AG09319 (cell line): Measurements from ENCODE around the gene HOXA7.

Source experiments
- DNase-seq: peaks from one replicate; pipeline ENCODE4 v3.0.0-alpha.2; 2010; ENCODE audit warnings: low read depth; ENCODE audit errors: extremely low read depth
- TF ChIP-seq, protein P1 (sequence below): IDR thresholded peaks from 2 replicates; pipeline ENCODE4 v1.5.1; 2011; ENCODE audit warnings: low read depth, mild to moderate bottlenecking, inconsistent platforms, low read length, moderate library complexity

The HOXA7 gene

DNA sequence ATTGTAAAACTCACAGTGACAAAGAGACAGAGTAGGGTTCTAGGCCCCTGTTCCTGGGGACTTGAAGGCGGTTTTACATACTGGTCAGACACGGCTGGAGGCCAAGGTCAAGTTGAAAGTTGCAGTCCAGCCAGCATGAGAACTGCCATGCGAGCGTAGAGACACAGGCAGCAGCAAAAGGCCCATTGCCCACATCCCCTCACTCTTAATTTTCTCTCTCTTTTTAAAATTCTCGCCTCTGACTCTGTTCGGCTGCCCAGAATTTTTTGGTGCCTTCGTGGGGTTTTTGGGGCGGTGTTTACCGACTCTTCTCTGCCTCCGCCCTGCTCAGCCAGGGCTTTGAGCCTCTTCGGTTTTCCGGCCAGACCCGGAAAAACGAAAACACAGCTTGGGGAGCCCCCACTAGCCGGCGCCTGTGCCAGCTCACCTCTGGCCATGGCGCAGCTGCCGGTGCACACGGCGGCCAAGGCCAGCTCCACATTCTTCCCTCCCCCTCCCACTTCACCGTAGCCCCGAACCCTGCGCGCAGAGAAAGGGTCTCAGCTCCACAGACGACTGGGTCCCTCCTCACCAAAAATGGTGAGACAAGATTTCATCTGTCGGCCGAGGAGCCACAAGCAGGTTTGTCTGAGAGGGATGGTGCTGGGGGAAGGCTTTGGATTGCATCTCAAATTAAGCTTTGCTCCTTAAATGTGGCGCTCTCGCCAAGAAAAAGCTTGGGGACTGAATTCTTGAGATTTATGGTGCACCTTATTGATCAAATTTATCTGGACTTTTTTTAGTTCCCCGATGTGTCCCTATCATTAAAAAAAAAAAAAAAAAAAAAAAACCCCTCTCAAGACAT is 45.8 kb upstream of the HOXA7 start:
- TF ChIP-seq, protein P1, sequence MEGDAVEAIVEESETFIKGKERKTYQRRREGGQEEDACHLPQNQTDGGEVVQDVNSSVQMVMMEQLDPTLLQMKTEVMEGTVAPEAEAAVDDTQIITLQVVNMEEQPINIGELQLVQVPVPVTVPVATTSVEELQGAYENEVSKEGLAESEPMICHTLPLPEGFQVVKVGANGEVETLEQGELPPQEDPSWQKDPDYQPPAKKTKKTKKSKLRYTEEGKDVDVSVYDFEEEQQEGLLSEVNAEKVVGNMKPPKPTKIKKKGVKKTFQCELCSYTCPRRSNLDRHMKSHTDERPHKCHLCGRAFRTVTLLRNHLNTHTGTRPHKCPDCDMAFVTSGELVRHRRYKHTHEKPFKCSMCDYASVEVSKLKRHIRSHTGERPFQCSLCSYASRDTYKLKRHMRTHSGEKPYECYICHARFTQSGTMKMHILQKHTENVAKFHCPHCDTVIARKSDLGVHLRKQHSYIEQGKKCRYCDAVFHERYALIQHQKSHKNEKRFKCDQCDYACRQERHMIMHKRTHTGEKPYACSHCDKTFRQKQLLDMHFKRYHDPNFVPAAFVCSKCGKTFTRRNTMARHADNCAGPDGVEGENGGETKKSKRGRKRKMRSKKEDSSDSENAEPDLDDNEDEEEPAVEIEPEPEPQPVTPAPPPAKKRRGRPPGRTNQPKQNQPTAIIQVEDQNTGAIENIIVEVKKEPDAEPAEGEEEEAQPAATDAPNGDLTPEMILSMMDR = no peak
- no peak for DNase-seq

DNA sequence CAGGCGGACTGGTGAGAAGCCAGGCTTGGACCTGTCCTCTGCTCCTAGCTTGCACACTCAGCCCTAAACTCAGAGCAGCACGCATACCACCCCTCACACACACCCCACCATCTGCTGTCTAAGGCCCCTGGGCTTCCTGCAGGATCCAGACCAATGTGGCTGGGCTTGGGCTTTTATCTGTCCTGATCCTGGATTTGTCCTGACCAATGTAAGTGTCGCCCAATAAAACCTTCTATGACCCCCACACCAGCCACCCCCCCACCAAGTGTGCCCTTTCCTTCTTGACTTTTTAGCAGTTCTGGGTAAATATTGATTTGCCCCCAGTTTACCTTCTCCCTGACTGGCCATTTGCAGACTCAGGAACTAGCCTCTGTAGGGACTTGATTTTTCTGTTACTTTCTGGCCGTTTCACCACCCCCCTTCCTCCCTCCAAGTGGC is 45.1 kb upstream of the HOXA7 start:
- DNase-seq = no peak
- TF ChIP-seq, protein P1 = no peak

DNA sequence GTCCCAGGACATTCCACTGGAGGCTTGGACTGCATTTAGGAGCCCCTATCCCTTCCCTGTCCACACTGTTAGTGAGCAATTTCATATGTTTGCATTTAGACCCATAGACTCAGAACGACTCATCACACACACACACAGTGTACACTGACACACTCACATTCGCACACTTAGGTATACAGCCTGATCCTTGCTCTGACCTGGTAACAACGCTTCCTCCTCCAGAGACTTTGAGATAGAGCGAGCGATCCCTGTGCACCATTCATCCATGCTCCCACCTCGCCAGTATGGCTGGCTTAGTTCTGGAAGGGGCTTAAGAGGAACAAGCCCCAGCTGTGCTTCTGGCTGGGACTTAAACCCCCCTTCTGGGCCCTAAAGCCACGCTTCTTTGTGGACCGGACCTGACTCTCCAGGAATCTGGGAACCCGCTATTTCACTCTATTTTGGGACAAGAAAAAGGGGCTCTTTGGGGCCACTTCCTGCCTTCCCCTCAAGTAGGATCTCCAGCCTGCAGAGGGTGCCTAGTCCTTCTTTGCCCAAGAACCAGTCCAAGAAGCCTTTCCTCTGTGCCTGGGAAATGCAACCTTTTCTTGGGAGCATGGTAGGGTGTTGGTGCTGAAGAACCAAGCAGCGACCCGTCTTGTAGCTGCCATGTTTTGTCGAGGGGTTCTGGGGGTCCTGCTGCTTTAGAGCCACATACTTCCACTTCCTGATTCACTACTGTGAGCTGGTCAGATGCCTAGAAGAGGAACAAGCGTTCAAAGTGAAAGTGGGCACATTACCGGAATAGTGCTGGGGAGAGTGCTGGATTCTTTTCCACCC is 44.5 kb upstream of the HOXA7 start:
- TF ChIP-seq, protein P1 = no peak; the same call in 1 of the 2 replicates
- no peak for DNase-seq

DNA sequence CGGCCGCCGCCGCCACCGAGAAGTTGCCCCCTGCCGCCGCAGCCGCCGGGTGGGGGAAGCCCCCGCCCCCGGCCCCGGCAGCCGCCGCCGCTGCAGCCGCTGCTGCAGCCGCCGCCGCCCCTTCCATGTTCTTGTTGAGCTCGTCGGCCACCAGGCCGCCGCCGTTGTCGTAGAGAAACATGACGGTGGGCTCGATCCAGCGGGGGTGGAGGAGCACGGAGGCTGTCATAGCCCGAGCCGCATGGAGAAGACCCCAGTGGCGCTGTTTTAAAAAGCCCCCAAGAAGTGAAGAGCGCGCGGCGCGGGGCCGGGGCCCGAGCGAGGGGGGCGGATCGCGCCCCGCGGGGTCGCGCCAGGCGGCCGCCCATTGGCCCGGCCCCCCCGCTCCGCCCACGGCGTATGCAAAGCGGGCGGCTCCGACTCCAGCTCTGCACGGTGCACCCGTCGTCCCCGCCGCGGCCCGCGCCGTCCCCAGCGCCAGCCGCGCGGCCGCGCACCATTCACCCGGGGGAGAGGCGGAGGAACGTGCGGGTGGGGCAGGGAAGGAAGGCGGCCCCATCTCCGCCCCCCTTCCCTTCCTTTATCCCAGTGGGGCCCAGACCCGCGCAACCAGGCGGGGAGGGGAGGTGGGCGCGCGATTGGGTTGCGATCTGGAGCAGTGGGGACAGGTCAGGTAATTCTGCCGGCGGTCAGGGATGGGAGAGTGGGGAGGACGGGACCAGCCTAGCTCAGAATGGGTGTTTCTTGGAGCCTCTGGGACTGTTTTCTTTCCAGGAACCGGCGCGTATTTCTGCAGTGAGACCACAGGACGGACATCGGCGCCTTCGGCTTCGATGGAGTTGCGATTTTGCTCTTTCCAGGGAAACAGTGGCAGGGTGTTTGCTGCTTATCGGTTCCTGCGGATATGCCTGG is 43.6 kb upstream of the HOXA7 start, which contains the start of gene HOXA13:
Gene HOXA13 (minus strand): TSS at position 243 of the 912 bp plus-strand sequence. CDS start 14 bp downstream, at position 229.
- TF ChIP-seq, protein P1 = no peak
- no peak for DNase-seq

DNA sequence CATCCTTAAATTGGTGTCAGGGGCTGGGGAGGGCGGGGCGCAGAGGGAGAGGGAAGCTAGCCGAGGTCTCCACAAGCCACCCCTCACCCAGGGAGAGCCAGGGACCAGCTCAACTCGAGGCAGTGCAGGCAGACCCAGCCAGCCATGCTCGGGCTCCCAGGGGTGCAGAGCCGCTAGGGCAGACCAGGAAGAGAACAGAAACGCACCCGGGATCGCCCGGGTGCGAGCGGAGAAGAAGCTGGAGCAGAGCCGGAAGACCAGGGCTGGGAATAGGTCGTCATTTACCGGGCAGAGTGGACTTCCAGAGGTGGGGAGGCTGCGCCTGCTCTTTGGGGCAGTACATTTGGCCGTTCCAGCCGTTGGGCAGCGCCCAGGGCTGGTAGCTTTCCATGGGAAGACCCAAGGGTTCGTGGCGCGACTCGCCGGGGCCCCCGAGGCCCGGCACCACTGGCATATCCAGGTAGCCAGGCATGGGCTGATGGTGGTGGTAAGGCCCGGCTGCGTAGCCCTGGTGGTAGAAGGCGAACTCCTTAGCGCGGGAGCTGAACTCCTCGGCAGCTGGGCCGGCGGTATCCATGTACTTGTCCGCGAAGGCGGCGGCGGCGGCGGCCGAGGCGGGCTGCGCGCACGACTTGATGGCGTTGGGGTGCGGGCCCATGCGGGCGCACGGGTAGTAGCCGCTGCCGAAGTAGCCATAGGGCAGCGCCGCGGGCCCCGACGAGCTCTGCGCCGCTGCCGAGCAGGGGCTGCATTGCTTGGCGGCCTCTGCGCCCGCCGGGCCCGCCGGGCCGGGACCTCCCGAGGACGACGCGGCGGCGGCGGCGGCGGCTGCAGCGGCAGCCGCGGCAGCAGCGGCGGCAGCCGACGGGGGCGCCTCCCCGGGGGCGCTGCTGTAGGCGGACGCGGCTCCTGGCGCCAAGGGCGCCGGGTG is 42.7 kb upstream of the HOXA7 start:
- DNase-seq = no peak

More for the DNA sequence above, 42.7 kb upstream of the HOXA7 start:
- TF ChIP-seq, protein P1 = no peak
